GM21529 (cell line): ENCODE measurements around the gene PLXNA4.
"Not testable (repeated sequence)": the region's sequence is repeated elsewhere in the genome, so short reads cannot be mapped to it uniquely, and the experiment has no call there.

Experiments used
- ATAC-seq: cut with Tn5 transposase; IDR thresholded peaks from one replicate; pipeline ENCODE4 v1.9.1; 2021; ENCODE audit not compliant: unreplicated experiment

Gene PLXNA4

DNA sequence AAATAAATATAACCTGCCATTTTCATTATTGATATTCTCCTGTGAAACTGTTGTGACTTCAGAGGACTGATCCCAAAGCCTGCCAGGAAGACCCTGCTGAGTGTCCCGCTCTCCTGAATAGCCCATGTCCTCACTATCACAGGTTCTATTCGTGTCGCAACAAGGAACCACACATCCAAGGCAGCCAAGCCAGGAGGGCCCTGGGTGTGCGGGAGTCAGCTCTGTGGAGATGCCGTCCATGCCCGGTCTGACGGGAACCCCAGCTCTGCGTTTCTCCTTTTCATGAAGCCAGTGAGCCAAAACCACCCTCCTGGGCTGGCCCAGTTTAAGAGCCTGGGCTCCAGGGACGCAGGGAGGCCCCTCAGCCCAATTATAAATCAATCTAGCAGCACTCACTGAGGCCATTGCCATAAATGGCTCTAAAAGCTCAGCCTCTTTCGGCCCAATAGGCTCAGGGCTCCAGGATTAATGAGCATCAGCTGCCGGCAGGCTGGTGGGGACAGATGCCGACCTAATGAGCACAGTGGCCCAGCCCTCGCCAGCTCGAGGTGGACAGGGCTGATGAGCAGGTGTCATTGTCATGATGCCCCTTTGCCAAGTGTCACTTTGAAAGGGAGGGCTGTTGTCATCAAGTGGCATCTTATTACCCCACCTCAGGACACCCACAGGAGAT is 177.9 kb downstream of the PLXNA4 start:
- no peak for ATAC-seq

GRCh38 chr7:132397070-132397469 is 179.2 kb downstream of the PLXNA4 start:
- ATAC-seq = no peak

DNA sequence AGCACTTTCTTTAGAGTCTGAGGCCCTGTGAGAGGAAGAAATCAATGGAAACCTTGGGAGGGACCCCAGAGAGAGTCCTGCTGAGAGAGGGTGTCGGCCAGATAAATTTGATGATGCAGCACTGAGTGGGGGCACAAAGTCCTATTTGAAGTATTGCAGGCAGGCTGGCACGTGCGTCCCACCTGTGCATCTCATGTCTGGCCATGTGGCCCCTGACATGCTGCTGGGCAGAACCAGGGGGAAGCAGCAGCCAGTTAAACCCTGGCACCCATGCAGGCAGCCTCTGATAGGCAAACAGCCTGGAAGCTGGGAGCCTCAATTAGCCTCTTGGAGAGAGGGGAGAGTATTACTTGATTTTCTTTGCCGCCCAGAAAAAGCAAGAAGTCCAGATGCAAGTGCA is 180.9 kb downstream of the PLXNA4 start:
- no peak for ATAC-seq

DNA sequence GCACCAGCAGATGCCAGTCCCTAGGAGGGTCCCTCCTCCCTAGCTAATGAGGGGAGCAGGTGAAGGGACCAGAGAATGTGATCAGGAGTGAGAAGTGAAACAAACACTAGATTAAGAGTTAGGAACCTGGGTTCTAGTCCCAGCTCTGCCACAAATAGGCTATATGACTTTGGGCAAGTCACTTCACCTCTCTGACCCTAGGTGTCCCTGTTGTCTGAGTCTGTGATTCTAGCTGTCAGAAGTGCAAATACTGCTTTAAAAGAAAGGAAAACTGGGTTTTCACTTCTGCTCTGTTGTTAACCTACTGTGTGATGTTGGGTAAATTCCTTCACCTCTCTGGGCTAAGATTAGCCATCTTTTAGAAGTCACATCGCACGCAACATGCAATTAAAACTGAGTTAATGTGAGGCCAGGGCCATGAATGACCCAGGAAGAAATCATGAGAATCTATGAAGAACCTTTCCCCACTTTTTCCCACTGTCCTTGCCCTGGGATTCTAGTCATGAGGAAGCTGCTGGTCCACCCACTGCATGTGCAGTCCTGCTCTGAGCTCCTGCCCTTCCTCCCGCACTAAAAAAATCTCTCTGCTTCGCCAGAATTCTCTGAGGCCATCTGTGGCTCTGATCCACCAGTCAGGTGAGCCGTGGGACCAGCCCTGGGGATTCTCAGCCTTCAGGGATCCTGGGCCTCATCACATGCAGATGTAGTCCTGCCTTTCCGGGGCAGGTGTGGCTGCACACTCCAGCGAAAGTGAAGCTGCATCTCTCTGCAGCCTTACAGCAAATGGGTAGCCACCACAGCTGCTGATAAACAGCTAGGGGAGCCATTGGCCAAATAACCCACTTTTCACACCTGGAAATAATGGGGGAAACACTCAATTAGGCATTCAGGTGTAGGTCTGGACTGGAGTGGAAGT is 181.7 kb downstream of the PLXNA4 start:
- no peak for ATAC-seq

DNA sequence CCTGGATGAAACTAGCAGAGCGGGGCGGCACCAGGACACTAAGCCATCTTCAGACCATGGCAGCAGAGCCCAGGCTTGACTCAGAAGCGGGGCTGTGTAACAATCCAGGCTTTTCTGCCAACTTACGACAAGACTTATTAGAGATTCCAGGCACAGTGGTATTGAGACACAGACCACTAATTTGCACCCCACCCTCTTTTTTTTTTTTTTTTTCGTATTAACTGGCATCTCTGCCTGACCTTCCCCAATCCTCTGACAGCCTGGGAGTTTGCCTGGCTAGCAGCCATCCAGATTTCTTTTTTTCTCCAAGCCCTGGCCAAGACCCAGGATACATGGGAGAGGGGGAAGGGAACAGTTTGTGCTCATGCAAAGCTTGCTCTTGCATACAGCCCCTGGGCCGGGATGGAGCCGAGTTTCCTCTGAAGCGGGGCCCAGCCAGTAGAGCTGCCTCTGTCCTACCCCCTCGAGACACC is 182.4 kb downstream of the PLXNA4 start:
- no peak for ATAC-seq

DNA sequence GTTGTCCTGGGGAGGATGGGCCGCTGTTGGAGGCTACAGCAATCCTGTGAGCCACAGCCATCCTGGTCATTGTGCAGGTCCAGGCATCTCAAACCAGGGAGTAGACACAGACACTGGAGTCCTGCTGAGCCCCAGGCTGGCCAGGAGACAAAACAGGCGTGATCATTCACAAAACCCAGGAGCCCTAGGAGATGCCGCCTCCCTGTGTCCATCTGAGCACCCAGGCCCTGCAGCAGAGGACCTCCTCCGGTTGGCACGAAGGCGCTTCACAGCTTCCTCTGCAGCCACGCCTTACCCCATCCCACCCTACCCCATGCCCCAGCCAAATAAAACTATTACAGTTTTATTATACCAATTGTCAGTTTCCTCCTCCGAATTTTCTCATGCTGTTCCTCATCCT is 183.6 kb downstream of the PLXNA4 start:
- ATAC-seq = no peak

DNA sequence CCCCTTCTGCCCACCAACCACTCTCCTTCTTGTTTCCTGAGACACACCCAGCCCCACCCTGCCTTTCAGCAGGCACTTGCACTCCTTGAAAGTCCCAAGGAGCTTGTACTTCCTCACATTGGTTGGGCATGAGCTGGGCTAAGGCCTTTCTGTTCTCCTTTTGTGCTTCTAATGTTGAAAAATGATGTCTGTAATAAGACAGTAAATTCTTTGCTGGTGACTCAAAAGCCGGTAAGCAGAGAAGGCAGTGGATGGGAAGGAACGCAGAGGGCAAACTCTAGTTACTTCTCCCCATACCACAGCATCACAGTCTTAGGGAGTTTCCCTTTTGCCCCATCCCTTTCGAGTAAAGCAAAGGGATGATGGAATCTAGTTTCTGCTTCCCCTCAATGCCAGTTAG is 185.6 kb downstream of the PLXNA4 start:
- ATAC-seq = no peak

DNA sequence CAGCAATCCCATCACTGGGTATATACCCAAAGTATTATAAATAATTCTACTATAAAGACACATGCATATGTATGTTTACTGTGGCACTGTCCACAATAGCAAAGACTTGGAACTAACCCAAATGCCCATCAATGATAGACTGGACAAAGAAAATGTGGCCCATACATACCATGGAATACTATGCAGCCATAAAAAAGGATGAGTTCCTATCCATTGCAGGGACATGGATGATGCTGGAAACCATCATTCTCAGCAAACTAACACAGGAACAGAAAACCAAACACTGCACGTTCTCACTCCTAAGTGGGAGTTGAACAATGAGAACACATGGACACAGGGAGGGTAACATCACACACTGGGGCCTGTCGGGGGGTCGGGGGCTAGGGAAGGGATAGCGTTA is 186.2 kb downstream of the PLXNA4 start:
- ATAC-seq = not testable (repeated sequence)

GRCh38 chr7:132388688-132389087 is 187.6 kb downstream of the PLXNA4 start:
- no peak for ATAC-seq

DNA sequence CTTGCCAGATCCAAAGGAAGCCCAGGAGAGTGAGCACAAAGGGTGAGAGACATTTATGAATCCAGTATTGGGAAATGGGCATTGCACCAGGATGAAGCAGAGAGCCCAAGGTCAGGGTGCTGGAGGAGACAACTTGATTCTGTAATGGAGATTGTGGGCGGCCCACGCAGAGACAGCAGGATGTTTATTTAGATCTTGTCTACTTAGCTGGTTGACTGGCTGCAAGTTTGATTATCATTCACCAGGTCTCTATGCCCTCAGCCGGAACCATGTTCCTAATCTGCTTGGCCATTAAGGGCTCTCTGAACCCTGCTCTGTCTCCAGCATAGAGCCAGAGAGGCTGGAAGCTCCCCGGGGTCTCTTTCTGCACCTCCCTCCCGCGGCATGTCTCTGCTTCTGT is 188.7 kb downstream of the PLXNA4 start:
- ATAC-seq = no peak

DNA sequence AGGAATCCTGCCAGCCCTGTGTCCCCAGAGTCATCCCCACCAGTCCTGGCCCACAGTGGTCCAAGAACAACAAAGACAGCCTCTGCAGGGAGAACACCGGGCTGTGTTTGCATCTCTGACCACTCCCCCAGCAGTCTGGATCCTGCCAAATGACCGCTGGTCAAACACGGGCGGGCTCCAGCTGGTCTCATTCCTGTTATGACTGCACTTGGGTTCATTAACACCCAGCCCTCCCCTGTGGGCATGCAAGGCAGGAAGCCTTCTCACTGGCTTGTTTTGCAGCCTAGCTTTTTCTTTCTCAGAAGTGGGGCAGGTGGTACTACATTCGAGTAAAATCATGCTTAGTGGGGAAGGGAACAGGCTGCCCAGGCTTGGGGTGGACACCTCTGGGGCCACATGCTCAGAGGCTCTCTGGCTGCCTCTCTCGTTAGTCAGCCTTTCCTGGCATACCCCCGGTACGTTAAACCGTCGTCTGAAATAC is 190.0 kb downstream of the PLXNA4 start:
- ATAC-seq = no peak

GRCh38 chr7:132383962-132384361 is 192.3 kb downstream of the PLXNA4 start:
- ATAC-seq = no peak

GRCh38 chr7:132381742-132382472 is 194.4 kb downstream of the PLXNA4 start:
- ATAC-seq = no peak

DNA sequence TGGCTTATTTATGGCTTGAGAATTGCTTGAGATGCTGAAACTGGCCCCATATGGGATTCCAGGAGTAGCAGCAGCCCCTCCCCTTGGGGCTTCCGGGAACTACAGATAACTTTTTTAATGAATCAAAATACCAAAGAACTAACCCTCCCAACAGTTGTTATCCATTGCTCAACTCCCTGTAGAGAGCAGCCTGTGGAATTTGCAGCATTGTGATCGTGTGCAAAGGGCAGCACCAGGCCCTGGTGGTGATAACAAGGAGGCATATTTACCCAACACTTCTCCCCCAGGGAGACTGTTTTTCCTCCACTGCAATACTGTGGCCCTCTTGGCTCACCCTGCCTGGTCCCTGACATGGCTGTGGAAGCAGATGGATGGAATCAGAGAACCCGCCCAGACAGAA is 196.2 kb downstream of the PLXNA4 start:
- ATAC-seq = no peak

DNA sequence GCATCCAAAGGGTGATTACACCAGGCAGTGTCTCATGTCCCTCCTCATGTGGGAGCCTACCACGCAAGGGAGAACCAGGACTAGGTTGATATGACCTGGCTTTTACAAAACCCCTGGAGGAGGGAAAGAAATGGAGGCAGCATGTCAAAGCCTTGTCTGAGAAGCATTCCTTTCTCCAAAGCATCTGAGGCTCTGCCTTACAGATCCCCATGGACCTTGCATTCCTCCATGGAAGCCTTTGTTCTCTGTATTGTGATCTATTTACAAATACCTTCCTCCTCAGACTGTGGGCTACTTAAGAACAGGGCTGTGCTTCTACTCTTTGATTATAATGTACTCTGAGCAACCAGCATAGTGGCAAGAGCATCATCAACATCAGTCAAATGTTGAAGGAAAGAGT is 197.0 kb downstream of the PLXNA4 start:
- no peak for ATAC-seq

GRCh38 chr7:132377703-132378584 is 198.3 kb downstream of the PLXNA4 start:
- ATAC-seq = no peak

GRCh38 chr7:132377015-132377414 is 199.3 kb downstream of the PLXNA4 start:
- ATAC-seq = no peak

GRCh38 chr7:132376361-132377013 is 199.8 kb downstream of the PLXNA4 start:
- ATAC-seq = no peak

- no peak for ATAC-seq
Measured at GRCh38 chr7:132373879-132374278, 202.4 kb downstream of the PLXNA4 start.

GRCh38 chr7:132373041-132373440 is 203.2 kb downstream of the PLXNA4 start:
- no peak for ATAC-seq
